HG03060 (cell line): ENCODE results near the gene IP6K3.

Experiments
- ATAC-seq: cut with Tn5 transposase; IDR thresholded peaks from one replicate; pipeline ENCODE4 v1.9.1; 2021; ENCODE audit warnings: low read depth, moderate number of reproducible peaks; ENCODE audit not compliant: unreplicated experiment

The IP6K3 gene

DNA sequence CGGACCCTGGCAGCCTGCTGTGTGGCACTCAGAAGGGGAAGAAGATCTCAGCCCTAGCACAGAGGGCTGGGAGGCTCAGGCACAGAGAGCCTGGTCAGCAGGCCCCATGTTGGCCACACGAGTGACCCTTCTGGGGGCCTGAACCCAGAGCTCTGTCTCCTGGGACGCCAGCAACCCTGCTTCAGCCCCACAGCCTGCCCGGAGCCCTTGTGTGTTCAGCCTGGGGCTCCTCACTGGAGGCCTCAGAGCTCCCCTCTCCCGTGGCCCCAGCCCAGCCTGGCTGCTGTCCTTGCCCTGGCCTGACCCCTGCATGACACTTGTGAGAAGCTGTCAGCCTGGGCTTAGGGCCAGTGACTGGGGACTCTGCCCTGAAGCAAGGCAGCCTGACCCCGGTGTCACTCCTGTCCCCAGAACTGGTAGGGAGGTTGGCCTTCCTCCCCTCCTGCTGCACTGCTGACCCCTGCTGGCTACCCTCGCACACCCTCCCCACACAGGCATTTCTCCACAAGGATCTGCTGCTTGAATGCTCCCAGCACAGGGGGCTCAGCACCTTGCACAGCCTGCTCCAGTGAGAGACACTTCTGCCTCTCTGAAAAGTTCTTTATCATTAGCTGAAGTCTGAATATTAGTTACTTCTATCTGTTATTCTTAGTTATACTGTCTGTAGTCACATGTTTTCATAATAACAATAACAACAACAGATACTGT, 15.4 kb upstream of the IP6K3 start:
- no peak for ATAC-seq

- ATAC-seq: no peak
These were observed 14.8 kb upstream of the IP6K3 start for GRCh38 chr6:33761581-33761921.

GRCh38 chr6:33759887-33760629, 13.4 kb upstream of the IP6K3 start:
- ATAC-seq: no peak

DNA sequence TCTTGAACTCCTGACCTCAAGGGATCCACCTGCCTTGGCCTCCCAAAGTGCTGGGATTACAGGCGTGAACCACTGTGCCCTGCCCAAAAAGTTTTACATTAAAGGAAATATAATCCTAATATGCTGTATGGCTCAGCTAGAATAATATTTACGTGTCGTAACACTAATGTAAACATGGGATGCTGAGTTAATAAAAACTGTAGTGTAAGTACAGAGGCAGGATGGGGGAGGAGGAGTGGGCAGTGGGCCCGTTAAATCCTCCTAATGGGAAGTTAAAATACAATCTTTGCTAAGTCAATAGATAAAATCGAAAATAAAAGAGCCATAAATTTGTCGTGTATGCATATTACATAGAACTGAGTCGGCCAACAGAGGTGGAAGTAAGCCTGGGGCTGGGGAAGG, 12.1 kb upstream of the IP6K3 start:
- no peak for ATAC-seq

GRCh38 chr6:33757906-33758305, 11.2 kb upstream of the IP6K3 start:
- no peak for ATAC-seq

GRCh38 chr6:33757113-33757512, 10.4 kb upstream of the IP6K3 start:
- ATAC-seq: no peak

DNA sequence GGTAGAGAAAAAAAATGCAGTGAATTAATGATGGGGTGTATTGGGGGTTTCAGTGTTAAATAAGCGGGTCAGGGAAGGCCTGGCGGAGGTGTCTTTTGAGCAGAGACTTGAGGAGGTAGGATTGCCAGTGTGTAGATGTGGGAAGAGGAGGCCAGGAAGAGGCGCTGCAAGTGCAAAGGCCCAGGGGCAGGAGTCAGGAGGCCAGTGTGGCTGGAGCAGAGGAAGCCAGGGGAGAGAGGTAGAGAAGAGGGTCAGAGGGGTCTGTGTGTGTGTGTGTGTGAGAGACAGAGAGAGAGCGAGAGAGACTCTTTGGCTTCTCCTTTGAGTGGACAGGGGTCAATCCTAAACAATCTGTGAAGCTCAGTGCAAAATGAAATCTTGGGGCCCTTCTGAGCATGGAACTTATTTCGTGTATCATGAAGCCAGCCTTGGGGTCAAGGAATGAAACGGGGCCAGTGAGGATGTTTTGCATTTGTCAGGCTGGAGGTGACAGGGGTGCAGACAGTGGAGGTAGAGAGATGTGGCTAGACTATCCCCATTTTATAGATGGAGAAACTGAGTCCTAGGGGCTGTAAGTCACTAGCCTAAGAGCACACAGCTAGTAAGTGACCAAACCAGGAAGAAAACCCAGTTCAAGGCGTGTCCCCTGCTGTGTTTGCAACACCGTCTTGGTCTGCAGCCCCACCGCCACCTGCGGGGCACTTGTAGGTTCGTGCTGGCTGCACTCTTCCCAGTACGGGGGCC, 9.7 kb upstream of the IP6K3 start:
- ATAC-seq: no peak

DNA sequence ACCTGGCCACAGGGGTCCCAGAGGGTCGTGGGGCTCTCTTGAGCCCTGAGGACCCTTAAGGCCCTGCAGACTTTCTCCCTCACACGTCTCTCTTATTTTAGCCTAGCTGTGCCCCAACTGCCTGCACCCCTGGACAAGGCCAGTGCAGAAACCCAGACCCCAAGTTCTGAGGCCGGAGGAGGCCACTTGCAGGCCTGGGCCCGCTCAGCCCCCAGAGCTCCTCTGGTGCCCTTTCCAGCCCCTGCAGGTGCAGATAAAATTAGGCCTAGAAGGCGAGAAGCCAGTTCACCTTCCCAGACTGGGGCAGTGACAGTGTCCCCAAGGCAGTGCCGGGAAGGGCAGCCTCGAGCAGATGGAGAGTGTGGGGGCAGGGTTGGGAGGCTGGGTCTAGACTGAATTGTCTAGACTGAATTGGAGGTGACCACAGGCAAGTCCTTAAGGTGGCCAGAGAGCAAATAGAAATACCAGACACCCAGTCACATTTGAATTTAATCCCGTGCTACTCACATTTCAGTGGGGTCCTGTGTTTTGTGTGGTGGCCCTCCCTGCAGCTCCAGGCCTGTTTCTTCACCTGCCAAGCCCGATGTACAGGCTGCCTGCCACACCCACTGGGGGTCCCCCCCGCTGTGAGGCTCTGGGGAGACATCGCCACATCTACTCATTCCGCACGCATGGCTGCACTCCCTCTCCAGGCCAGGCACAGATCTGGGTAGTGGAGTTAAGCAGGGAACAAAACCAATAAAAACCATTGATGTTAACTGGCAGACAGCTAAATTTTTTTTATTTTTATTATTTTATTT, 8.6 kb upstream of the IP6K3 start:
- no peak for ATAC-seq

GRCh38 chr6:33754222-33754621, 7.5 kb upstream of the IP6K3 start:
- ATAC-seq: no peak

GRCh38 chr6:33752646-33753015, 5.9 kb upstream of the IP6K3 start:
- ATAC-seq: no peak

DNA sequence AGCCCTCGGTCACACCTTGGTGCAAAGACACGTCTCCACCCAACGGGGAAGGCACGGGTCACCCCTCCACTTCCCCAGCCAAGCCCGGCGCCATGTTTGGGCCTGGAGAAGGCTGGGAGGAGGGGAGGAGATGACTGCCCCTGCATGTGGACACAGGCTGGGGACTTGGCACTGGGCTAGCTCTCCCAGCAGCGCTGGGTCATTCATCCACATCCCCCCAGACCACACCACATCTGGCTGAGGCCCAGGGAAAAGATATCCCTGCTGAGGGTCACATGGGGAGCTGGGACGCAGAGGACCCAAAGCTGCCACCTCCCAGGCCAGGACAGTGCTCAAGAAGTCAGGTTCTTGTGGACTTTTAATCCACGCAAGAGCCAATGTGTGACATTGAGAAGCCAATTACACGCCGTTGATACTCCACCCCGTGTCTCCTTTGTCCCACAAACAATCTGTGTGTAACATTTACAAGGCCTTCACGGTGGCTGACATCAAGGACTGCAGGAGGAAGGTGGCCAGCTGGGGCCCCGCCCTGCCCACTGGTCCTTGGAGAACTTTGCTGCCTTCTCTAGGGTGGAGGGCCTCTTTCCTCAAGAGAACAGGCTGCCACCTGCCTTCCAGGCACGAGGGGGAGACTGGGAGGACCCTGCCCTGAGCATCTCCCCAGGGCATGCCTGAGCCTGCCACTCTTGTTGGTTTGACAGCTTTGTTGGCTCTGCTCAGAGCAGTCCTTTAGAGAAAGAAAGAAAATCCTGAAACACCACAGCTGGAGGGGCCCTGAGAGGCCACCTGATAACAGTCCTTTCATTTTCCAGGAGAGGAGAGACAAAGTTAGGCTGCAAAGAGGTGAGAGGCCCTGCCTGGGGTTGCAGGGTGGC, 5.3 kb upstream of the IP6K3 start:
- no peak for ATAC-seq

DNA sequence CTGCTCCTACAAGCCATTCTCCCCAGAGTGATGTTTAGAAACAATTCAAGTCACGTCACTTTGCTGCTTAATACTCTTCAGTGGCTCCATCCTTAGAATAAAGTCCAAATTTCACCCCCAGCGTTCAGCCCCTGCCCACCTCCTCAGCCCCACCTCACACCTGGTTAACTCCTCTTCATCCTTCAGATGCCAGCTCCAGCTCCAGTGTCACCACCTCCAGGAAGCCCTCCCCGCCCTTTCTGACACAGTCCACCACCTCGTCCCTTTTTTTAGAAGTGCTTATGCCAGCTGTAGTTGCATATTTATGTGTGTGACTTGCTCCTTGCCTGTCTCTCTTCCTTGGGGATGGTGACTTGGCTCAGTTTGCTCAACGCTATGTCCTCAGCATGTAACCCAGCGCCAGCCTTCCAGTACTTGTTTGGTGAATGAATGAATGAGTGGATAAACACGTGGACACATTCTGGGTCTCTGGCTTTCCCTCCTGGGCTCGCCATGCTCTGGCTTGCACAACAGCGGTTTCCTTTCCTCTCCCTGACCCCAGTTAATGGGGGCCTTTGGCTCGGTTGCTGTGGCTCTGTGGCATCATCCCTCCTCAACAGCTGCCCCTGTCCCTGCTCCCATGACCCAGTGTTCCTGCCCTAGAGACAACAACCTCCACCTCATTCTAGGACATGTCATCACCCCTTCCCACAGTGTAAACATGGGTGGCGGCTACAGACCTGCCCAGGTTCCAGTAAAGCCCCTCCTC, 3.7 kb upstream of the IP6K3 start:
- ATAC-seq: no peak

- no peak for ATAC-seq
These were observed 2.7 kb upstream of the IP6K3 start for GRCh38 chr6:33749401-33749800.

- no peak for ATAC-seq
These were observed 2.1 kb upstream of the IP6K3 start for GRCh38 chr6:33748841-33749240.

- no peak for ATAC-seq
These were observed 1.1 kb upstream of the IP6K3 start for GRCh38 chr6:33747823-33748222.

- no peak for ATAC-seq
These were observed 587 bp downstream of the IP6K3 start for GRCh38 chr6:33746036-33746600.

DNA sequence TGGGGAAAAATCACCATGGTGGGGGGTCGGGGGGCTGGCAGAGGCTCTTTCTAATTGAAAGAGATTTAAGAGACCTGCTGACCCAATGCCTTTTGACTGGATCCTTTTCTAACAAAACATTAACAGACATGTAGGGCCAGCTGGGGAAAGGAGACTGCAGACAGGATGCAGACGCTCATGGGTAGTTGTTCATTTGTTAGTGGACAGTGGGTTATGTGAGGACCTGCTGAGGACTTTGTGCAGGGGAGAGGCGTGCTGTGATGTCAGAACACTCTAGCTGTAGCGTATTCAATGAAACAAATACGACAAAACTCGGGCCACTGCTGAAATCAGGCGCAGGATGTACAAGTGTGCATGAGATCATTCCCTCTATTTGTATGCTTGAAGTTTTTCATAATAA, 1.2 kb downstream of the IP6K3 start:
- ATAC-seq: no peak

GRCh38 chr6:33744895-33745546, 1.7 kb downstream of the IP6K3 start:
- no peak for ATAC-seq
